ENCODE results near the gene PBX3. TPM values are rescaled to one million over a fixed set of nuclear protein-coding genes. Genes with fewer than 3 reads are reported as not detected.
A peak's percentile ranks its signal among the peaks of the same experiment; 100 is the strongest.

PBX3 gene
- total and polyA plus RNA-seq, 7 donors: 4.2 to 12.7 (median 6.6) TPM

- Histone ChIP-seq H3K27ac (no peak overlapping the region), H3K4me1 (no peaks in the 10 kb centered on the region), H3K9me3 (no peaks in the 10 kb centered on the region), H3K36me3 (ENCODE audit: insufficient read depth in 1 of 2, low read depth in 1 of 2) (no peaks in the 10 kb centered on the region), H3K27me3 (ENCODE audit: insufficient read depth in 3 of 3, low read length in 2 of 3) (peaks cover 0 to 4% (median 3%) of the 10 kb centered on the region in 3 donors), H3K4me3 (no peak overlapping the region)
- ATAC-seq: no peak
- WGBS, 3 donors: 89 to 93% (median 90%) methylated on average over 19 of the region's 19 CpGs
- intact Hi-C loops (cut with DNase I): no loop called here
- no peak for TF ChIP-seq CTCF (IDR thresholded peaks at IDR 0.05)
- DNase-seq: peak in 1 of 2 donors; percentile 37
These were observed 247.1 kb downstream of the PBX3 start for GRCh38 chr9:125994066-125994943.

DNA sequence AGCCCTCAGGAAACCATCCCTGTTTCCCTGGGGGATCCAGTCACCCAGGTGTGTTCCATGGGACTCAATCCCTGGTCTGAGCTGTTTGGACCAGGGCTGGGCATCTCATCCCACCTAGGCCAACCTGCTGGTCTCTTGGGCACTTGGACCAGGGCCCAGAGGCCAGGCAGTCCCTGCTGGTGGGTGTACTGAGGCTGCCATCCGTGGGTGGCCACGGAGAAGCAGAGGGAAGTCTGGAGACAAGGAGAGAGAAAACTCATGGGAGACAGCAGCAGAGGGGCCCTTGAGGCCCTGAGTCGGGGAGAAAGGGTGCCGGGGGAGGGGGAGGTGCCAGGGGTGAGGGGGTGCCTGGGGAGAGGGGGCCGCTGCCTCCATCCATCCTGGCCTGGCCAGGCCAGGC is 247.8 kb downstream of the PBX3 start:
- intact Hi-C loops (cut with DNase I): no loop called here
- no peak for TF ChIP-seq CTCF (IDR thresholded peaks at IDR 0.05)
- WGBS, 3 donors: 82 to 94% (median 88%) methylated on average over 5 of the region's 5 CpGs

GRCh38 chr9:125995706-125996105 is 248.5 kb downstream of the PBX3 start:
- peaks cover 0 to 4% (median 3%) of the 10 kb centered on the region in 3 donors for H3K27me3 ChIP-seq (ENCODE audit: insufficient read depth in 3 of 3, low read length in 2 of 3)
- no peak overlapping the region for H3K4me3 ChIP-seq
- 80 to 82% (median 82%) methylated on average over 10 of the region's 10 CpGs for WGBS, 3 donors
- H3K36me3 ChIP-seq (ENCODE audit: insufficient read depth in 1 of 2, low read depth in 1 of 2): no peaks in the 10 kb centered on the region
- ATAC-seq (no peak), DNase-seq (peak in 1 of 2 donors; percentile 4)
- TF ChIP-seq CTCF (IDR thresholded peaks at IDR 0.05): no peak
- intact Hi-C loops (cut with DNase I): no loop called here
- H3K4me1 ChIP-seq: no peaks in the 10 kb centered on the region
- H3K9me3 ChIP-seq: no peaks in the 10 kb centered on the region
- H3K27ac ChIP-seq: no peak overlapping the region

More for the DNA sequence above, 247.8 kb downstream of the PBX3 start:
- Histone ChIP-seq H3K36me3 (ENCODE audit: insufficient read depth in 1 of 2, low read depth in 1 of 2) (no peaks in the 10 kb centered on the region), H3K4me1 (no peaks in the 10 kb centered on the region), H3K27ac (no peak overlapping the region), H3K27me3 (ENCODE audit: insufficient read depth in 3 of 3, low read length in 2 of 3) (peaks cover 0 to 4% (median 3%) of the 10 kb centered on the region in 3 donors), H3K9me3 (no peaks in the 10 kb centered on the region), H3K4me3 (no peak overlapping the region)
- ATAC-seq (no peak), DNase-seq (peak in 1 of 2 donors; percentile 7)

GRCh38 chr9:125996791-125997190 is 249.6 kb downstream of the PBX3 start:
- Histone ChIP-seq H3K9me3 (no peaks in the 10 kb centered on the region), H3K36me3 (ENCODE audit: insufficient read depth in 1 of 2, low read depth in 1 of 2) (no peaks in the 10 kb centered on the region), H3K27ac (no peak overlapping the region), H3K4me3 (no peak overlapping the region), H3K4me1 (no peaks in the 10 kb centered on the region), H3K27me3 (ENCODE audit: insufficient read depth in 3 of 3, low read length in 2 of 3) (peaks cover 0 to 4% (median 3%) of the 10 kb centered on the region in 3 donors)
- peak in 1 of 2 donors; percentile 29 for DNase-seq
- intact Hi-C loops (cut with DNase I): no loop called here
- no peak for TF ChIP-seq CTCF (IDR thresholded peaks at IDR 0.05)
- 87 to 93% (median 89%) methylated on average over 10 of the region's 10 CpGs for WGBS, 3 donors
- ATAC-seq: no peak

Measured in psoas muscle (tissue), 8 donors.